ENCODE results near the gene ARHGAP25.
A peak's percentile ranks its signal among the peaks of the same experiment; 100 is the strongest.

The ARHGAP25 gene

GRCh38 chr2:68832233-68832869 is 97.7 kb downstream of the ARHGAP25 start:
- no peak overlapping the region for H3K27ac ChIP-seq
- DNase-seq (ENCODE audit: low spot score): peak; percentile 41
- POLR2A ChIA-PET (ENCODE audit: low non-redundant PET): no interaction called here

GRCh38 chr2:68833162-68833561 is 98.6 kb downstream of the ARHGAP25 start:
- ChIA-PET POLR2A (ENCODE audit: low non-redundant PET) (no interaction called here), CTCF (no interaction called here)
- no peak for TF ChIP-seq CTCF (conservative IDR thresholded peaks at IDR 0.05; ENCODE audit: low read depth)
- no peak overlapping the region for H3K27ac ChIP-seq
- no peak for DNase-seq (ENCODE audit: low spot score)

More at GRCh38 chr2:68832233-68832869, 97.7 kb downstream of the ARHGAP25 start:
- TF ChIP-seq CTCF (conservative IDR thresholded peaks at IDR 0.05; ENCODE audit: low read depth): no peak
- CTCF ChIA-PET: no interaction called here

GRCh38 chr2:68834737-68835376 is 100.2 kb downstream of the ARHGAP25 start:
- CTCF ChIA-PET: no interaction called here
- POLR2A ChIA-PET (ENCODE audit: low non-redundant PET): no interaction called here
- DNase-seq (ENCODE audit: low spot score): no peak
- no peak for TF ChIP-seq CTCF (conservative IDR thresholded peaks at IDR 0.05; ENCODE audit: low read depth)
- H3K27ac ChIP-seq: no peak overlapping the region

GRCh38 chr2:68835621-68836020 is 101.0 kb downstream of the ARHGAP25 start:
- DNase-seq (ENCODE audit: low spot score): no peak
- TF ChIP-seq CTCF (conservative IDR thresholded peaks at IDR 0.05; ENCODE audit: low read depth): no peak
- POLR2A ChIA-PET (ENCODE audit: low non-redundant PET): no interaction called here

GRCh38 chr2:68837164-68837860 is 102.7 kb downstream of the ARHGAP25 start:
- no peak for TF ChIP-seq CTCF (conservative IDR thresholded peaks at IDR 0.05; ENCODE audit: low read depth)
- ChIA-PET POLR2A (ENCODE audit: low non-redundant PET) (no interaction called here), CTCF (no interaction called here)
- no peak for DNase-seq (ENCODE audit: low spot score)
- H3K27ac ChIP-seq: no peak overlapping the region

More at GRCh38 chr2:68835621-68836020, 101.0 kb downstream of the ARHGAP25 start:
- CTCF ChIA-PET: no interaction called here
- H3K27ac ChIP-seq: no peak overlapping the region

- H3K27ac ChIP-seq: no peak overlapping the region
- POLR2A ChIA-PET (ENCODE audit: low non-redundant PET): no interaction called here
Observed at GRCh38 chr2:68837861-68838341, 103.3 kb downstream of the ARHGAP25 start.

More at GRCh38 chr2:68837861-68838341, 103.3 kb downstream of the ARHGAP25 start:
- CTCF ChIA-PET: no interaction called here
- TF ChIP-seq CTCF (conservative IDR thresholded peaks at IDR 0.05; ENCODE audit: low read depth): no peak
- no peak for DNase-seq (ENCODE audit: low spot score)
